SIG-M5 treated with dmso at 0.1 percent for 504 hours (cell line): ENCODE measurements around the gene BBOF1.
"Not testable (repeated sequence)": the region's sequence is repeated elsewhere in the genome, so short reads cannot be mapped to it uniquely, and the experiment has no call there.

Source experiments
- DNase-seq: peaks from one replicate; lab custom pipeline; 2025; ENCODE audit not compliant: unreplicated experiment; lab: John Stamatoyannopoulos, UW

BBOF1 gene, protein sequence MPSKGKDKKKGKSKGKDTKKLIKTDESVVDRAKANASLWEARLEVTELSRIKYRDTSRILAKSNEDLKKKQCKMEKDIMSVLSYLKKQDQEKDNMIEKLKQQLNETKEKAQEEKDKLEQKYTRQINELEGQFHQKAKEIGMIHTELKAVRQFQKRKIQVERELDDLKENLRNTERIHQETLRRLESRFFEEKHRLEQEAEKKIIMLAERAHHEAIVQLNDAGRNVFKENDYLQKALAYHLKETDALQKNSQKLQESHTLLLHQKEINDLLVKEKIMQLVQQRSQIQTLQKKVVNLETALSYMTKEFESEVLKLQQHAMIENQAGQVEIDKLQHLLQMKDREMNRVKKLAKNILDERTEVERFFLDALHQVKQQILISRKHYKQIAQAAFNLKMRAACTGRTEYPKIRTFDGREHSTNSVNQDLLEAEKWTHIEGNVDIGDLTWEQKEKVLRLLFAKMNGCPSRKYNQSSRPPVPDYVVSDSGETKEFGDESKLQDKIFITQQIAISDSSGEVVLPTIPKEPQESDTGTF

GRCh38 chr14:74018586-74019407 lies at the start of gene BBOF1, which contains the start of gene ENTPD5:
TSS of gene BBOF1 (plus strand) at chr14:74019349. CDS start at chr14:74019479, 130 bp downstream.
TSS of gene ENTPD5 (minus strand) at chr14:74019288. CDS start at chr14:73988102, 31,186 bp downstream.
- peak; percentile 72 for DNase-seq

DNA sequence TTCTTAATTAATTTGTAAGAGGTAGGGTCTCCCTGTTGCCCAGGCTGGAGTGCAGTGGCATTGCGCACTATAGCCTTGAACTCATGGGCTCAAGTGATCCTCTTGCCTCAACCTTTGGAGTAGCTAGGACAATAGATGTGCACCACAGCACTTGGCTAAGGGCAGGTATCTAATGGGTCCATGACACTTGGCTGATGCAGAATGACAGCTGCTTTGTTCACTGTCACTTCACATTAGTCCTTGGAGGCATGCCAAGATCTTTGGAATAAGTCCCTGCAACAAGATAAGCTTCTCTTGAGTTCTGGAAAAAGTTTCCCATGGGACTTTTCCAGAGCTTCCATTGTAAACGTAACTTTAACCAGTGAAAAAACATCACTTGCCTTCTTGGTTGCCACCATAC lies 45.7 kb upstream of the BBOF1 start:
- DNase-seq: no peak

DNA sequence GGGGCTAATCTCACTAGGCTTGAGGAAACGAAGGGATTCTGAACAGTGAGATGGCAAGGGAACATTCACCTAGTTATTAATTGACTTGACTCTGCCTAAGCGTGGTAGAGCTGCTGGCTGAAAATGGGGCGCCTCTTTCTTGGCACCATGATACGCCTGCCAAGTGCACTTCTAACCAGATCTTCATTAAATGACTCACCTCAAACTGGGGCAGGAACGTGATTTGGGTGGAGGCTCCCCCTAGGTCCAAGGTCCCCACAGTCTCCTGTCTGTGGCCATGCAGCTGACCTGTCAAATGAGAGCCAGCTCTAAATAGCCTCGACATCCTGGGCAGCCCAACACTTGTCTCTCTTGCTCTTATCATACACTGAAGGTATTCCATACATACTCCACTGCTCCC lies 43.0 kb upstream of the BBOF1 start:
- DNase-seq: no peak

DNA sequence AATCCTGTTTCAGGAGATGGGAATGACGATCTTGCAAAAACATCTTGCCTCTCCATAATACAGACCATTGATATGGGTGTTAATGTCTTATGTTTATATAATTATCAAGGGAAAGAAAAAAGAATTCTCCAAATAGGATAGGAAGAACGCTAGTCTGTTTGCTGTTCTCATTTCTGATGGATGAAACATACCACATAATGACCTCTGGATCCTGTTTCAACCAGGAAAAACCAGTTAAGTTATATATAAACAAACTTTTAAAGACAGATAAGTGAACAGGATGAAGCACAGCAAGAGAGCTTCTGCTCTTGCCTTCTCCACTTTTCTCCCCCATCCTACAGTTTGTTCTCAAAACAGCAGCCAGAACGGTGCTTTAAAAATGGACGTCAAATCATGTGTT lies 41.3 kb upstream of the BBOF1 start:
- peak; percentile 11 for DNase-seq

- no peak for DNase-seq
Observed at GRCh38 chr14:73988065-73988464, 31.1 kb upstream of the BBOF1 start.

- DNase-seq: not testable (repeated sequence)
Observed at GRCh38 chr14:73988656-73989055, 30.5 kb upstream of the BBOF1 start.

DNA sequence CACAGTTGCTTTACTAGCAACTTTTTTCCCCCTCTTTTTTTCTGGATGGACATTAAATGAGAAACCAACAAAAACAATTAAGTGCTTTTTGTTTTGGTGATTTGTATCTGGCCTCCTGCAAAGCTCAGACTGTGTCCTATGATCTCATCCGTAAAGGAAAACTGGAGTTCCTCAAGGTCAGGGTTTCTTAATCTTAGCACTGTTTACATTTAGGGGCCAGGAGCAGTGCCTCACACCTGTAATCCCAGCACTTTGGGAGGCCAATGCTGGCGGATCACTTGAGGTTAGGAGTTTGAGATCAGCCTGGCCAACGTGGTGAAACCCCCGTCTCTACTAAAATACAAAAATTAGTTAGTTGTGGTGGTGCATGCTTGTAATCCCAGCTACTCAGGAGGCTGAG lies 28.1 kb upstream of the BBOF1 start:
- DNase-seq: no peak

- not testable (repeated sequence) for DNase-seq
Observed at GRCh38 chr14:73994926-73995325, 24.2 kb upstream of the BBOF1 start.

DNA sequence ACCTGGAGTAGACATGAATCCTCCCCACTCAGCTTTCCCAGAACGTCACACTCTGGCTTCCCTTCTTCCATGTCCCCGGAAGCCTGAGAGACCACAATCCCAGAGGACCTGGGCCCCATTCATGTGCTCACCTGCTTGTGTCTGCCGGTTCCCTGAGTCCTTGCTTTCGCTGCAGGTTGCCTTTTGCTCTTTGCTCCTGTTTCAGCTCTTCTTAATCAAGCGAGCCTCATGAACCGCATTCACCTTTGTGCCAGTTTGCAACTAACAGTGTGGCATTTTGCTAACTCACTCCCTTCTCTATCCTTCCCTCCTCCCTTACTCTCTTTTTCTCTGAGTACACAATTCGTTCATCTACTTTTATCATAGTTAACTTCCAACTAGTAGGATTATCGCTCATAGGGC lies 23.2 kb upstream of the BBOF1 start:
- no peak for DNase-seq

DNA sequence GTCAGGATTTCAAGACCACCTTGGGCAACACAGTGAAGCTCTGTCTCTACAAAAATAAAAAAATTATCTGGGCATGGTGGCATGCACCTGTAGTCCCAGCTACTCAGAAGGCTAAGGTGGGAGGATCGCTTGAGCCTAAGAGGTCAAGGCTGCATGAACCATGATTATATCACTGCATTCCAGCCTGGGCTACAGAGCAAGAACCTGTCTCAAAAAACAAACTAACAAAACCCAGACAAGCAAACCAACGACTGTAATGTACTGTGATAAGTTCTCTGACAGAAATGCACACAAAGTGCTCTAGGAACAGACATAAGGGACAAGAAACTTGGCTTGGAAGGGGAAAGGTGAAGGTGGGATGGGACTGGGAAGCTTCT lies 22.4 kb upstream of the BBOF1 start:
- no peak for DNase-seq

GRCh38 chr14:73997108-73997943 lies 21.8 kb upstream of the BBOF1 start:
- DNase-seq: no peak

- DNase-seq: no peak
Observed at GRCh38 chr14:73997944-73998447, 21.2 kb upstream of the BBOF1 start.

DNA sequence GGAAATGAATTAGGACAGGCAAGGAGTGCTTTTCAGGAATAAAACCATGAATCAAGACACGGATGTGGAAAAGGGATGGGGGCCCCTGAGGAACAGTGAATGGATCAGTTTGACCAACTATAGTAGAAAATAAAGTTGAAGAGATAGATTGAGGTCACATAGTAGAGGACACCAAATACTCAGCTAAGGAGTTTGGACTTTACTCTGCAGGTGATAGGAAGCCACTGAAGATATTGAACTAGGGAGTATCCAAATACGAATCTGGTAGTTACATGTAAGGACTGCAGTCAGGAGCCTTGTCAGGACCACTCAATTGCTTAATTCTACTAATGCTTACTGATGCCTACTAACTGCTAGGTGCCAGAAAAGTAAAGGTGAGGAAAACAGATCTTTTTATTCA lies 20.4 kb upstream of the BBOF1 start:
- no peak for DNase-seq

DNA sequence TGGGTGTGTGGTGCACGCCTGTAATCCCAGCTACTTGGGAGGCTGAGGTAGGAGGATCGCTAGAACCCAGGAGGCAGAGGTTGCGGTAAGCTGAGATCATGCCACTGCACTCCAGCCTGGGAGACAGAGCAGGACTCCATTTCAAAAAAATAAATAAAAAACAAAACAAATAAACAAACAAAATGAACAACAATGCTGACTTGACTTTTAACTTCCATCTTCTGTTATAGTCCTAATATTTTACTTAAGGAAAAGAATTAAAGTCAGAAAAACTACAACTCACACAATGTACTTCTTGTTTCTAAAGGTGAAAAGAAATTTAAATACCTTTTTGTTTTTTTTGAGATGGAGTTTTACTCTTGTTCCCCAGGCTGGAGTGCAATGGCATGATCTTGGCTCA lies 13.5 kb upstream of the BBOF1 start:
- DNase-seq: not testable (repeated sequence)

GRCh38 chr14:74008843-74009499 lies 10.2 kb upstream of the BBOF1 start:
- DNase-seq: no peak

DNA sequence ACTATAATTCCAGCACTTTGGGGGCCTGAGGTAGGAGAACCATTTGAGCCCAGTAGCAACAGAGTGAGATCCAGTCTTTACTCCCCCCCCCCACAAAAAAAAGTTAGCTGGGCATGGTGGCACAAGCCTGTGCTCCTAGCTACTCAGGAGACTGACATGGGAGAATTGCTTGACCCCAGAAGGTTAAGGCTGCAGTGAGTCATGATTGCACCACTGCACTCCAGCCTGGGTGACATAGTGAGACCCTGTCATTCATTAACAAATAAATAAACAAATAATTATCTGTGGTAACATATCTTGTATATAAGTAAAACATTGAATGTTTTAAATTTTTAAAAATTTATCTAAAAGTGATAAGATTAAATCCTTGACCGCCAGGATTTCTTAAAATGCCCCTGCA lies 4.8 kb upstream of the BBOF1 start:
- no peak for DNase-seq

- no peak for DNase-seq
Observed at GRCh38 chr14:74015176-74015575, 4.0 kb upstream of the BBOF1 start.

DNA sequence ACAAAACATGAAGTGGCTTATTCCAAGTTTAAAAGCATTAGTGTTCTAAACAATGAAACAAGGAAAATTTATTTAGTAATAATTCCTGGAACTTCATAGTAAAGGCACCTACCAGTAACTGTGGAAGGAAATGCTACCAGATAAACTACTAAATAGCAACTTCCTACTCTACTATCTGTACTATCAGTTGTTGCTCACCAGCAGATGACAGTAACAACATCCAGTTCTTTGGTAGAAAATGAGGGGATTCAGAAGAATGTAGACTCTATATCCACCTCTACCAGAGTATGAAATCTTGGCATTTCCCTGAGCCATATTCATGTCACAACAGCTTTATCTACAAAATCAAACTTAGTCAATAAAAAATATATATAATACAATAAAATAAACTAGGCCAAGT lies 3.2 kb upstream of the BBOF1 start:
- DNase-seq: no peak

- peak; percentile 60 for DNase-seq
Observed at GRCh38 chr14:74018174-74018585, 969 bp upstream of the BBOF1 start.

GRCh38 chr14:74019408-74020137 lies 424 bp downstream of the BBOF1 start:
- DNase-seq: no peak
